ENCODE data around the gene MED22.
A peak's percentile ranks its signal among the peaks of the same experiment; 100 is the strongest.
"Not testable (repeated sequence)": the region's sequence is repeated elsewhere in the genome, so short reads cannot be mapped to it uniquely, and the experiment has no call there.

The MED22 gene

DNA sequence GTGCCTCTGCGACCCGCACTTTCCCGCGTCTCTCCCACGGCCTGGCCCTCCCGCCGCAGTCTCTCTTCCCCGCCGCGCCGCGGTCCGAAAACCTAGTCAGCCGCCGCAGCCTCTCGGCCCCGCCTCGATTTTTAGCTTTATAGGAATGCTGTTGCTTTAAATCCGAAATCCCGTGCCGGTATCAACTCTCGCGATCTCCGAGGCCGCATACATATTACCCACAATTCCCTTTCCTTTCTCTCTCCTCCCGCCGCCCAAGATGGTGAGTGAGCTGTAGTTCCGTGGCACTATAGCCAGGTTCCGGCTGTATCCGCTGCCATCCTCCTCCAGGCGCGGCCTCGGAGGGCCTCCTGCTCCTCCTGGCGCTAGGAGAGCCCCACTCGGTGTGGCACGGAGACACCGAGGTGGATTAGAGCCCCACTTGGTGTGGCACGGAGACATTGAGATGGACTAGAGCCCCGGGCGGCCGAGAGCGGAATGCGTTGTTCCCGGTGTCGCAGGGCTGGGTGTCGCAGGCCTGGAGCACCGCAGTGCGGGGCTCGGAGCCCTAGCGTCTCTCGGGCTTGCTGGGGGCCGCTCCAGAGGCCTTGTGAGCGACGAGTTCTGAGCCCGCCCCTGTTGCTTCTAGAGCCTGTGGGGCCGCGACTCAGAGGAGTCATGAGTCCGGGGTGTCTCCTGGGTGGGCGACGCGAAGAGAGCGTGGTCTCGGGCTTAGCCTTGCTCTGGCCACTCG, at the start of gene MED22, which contains the start of gene RPL7A:
Gene MED22 (minus strand): TSS at position 147 of the 733 bp plus-strand sequence. CDS start 1,469 bp downstream, outside the sequence.
Gene RPL7A (plus strand): TSS at position 234 of the 733 bp plus-strand sequence. CDS start 26 bp downstream, at position 260.
- DNase-seq (ENCODE audit: low read depth in 2 of 2) = peak; percentile 78 to 90

DNA sequence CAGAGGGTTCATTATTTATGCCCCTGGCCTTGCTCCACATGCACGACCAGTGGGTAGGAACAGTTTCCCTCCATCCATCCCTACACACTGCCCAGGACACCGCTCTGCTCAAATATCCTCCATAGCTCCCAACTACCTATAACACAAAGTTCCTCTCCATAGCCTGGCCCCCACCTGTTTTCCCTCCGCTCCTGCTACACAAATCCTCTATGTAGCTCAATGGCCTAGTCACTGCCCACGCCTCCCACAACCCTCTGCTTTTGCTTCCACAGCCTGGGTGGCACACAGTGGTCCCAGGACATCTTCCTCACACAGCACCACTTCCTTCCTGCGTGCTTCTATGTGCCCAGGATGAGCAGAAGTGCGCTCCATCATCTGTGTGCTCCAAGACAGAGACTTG, 49.4 kb upstream of the MED22 start:
- DNase-seq (ENCODE audit: low read depth in 2 of 2) = no peak

DNA sequence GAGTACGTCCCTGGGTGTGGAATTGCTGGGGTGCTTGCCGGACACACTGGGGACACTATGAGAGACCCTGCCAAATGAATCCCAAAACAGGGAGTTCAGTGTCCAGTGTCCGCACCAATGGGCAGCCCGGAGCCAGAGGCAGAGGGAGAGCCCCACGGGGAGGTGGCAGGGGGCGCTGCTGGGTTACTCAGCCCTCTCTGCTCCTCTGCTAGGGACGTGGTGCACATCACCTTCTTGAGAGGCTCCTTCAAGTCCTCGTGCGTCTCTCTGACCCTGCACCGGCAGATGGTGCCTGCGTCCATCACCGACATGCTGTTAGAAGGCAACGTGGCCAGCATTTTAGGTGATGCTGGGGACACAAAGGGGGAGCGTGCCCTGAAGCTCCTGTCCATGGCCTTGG, 49.0 kb upstream of the MED22 start:
- no peak for DNase-seq (ENCODE audit: low read depth in 2 of 2)

DNA sequence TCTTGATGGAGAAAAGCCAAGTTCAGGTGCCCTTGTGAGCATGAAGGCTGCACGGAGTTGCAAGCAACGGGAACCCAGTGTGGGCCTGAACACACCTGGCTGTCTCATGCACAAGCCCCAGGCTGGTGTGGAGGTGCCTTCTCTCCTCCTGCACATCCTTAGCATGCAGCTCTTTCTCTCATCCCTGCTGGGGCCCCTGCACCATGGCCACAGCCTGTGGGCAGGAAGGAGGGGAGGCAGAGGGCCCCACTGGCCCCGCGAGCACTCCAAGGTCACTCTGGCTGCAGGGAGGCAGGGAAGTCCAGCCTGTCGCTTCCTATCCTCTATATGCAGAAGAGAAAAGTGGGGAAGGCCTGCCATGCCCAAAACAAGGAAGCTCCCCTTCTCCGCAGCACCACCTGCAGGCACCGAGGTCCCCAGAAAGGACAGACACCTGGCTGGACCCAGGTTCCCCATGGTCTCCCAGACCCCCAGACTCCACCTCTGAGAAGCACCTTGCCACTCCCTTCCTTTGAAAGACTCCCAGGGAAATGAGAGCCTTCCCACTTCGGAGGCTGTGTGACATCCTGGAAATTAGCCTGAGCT, 46.8 kb upstream of the MED22 start:
- DNase-seq (ENCODE audit: low read depth in 2 of 2) = no peak

DNA sequence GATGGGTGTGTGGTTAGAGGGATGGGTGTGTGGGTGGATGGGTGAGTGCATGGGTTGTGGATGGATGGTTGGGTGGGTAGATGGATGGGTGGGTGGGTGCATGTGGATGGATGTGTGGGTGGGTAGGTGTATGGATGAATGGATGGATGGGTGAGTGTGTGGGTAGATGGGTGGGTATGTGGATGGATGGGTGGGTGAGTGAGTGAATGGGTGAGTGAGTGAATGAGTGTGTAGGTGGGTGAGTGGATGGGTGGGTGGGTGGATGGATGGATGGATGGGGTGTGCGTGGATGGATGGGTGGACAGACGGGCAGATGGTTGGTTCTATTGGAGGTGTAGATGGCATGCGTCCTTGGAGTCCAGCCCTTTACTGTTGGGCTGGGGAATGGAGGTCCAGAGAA, 45.5 kb upstream of the MED22 start:
- no peak for DNase-seq (ENCODE audit: low read depth in 2 of 2)

DNA sequence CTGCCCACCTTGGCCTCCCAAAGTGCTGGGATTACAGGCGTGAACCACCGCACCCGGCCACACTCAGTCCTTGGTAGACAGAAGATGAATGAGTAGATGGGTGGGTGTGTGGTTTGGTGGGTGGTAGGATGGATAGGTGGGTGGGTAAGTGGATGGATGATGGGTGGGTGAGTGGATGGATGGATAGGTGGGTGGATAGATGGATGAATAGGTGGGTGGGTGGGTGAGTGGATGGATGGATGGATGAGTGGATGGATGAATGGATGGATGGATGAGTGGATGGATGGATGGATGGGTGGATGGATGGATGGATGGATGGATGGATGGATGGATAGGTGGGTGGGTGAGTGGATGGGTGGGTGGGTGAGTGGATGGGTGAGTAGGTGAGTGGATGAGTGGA, 44.4 kb upstream of the MED22 start:
- not testable (repeated sequence) for DNase-seq (ENCODE audit: low read depth in 2 of 2)

DNA sequence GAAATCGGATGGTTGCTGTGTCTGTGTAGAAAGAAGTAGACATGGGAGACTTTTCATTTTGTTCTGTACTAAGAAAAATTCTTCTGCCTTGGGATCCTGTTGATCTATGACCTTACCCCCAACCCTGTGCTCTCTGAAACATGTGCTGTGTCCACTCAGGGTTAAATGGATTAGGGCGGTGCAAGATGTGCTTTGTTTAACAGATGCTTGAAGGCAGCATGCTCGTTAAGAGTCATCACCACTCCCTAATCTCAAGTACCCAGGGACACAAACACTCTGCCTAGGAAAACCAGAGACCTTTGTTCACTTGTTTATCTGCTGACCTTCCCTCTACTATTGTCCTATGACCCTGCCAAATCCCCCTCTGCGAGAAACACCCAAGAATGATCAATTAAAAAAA, 43.5 kb upstream of the MED22 start:
- not testable (repeated sequence) for DNase-seq (ENCODE audit: low read depth in 2 of 2)

DNA sequence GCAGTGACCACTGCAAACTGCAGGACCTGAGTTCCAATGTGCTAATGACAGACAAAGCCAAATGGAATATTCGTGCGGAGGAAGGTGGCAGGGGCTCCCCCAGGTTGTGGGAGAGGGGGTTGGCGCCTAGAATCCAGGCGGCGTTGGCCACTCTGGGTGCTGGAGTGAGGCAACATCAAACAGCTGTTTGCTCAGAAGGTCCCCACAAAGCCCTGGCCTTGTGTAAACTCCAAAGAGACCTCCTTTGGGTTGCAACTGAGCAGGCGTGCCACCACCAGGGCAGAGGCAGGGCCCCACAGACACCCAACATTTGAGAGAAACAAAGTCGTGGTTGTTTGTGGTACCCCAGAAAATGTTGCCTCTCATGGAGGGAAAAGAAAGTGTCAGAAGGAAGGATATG, 42.8 kb upstream of the MED22 start:
- DNase-seq (ENCODE audit: low read depth in 2 of 2) = no peak

DNA sequence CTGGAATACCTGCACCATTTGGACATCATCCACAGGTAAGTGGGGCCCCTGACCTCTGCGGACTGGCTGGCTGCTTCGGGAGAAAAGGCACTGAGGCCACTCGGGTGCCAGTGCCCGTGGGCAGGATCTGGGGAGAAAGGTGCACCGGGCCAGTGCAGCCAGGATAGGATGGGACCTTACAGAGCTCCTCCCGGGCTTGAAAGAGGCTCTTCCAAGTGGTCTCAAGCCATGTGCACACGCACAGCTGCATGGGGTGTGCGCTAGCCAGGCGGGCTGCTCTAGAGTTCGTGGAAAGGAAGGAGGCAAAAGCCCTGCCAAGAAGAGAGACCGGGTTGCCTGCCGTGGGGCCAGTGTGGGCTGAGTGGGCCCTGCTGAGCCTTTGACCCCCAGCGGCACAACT, 41.6 kb upstream of the MED22 start:
- no peak for DNase-seq (ENCODE audit: low read depth in 2 of 2)

DNA sequence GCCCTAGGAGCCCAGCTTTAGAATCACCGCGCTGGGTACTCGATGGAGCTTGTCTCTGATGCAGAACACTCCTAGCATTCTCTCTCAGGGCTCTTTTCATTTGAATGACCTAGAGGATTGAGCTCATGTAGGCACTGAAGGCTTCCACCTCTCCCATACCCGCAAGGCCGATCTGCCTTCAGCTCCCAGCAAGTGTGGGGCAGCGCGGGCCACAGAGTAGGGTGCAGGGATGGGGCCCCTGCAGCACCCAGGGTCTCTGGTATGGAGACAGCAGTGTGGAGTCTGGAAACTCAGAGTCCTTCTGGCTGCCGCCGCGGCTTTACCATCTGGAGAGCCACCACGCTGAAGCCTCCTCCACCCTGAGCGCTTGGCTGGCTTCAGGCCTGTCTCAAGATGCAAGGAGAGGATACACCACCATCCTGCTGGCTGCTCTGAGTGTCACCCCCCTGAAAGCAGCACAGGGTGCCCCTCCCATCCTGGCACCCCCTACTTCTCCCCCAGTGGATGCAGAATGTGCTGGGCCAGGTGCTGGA, 41.2 kb upstream of the MED22 start:
- no peak for DNase-seq (ENCODE audit: low read depth in 2 of 2)

DNA sequence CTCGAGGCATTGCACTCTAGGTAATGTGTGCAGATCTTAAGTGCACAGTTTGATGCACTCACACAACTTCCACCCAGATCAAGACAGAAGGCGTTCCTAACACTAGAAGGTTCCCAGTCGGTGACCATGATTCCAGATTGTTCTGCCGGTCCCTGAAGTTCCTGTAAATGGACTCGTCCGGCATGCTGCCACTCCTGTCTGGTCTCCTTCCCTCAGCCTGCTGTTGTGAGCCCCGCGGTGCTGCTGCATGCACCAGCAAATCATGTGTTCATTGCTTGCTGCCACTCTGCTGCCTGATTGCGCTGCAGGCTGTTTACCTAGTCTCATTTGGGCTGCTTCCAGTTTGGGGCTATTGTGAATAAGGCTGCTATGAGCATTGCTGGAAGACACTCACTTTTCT, 39.7 kb upstream of the MED22 start:
- no peak for DNase-seq (ENCODE audit: low read depth in 2 of 2)

DNA sequence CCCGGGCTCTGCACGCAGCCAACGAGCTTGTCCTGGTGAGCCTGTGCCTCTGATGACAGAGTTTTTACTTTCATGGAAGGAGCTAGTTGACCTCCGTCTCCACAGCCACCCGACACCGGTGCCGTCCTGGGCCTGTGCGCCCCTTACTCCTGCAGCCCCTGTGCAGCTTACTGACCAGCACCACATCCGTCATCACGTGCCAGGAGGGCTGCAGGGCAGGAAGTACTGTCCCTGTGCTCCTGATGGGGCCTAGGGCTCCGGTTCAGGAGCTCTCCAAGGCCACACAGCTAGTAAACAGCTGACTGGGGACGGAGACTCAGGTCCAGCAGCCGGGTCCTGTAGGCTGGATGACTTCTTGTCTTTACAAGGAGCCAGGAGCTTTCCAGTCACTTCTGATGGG, 38.4 kb upstream of the MED22 start:
- DNase-seq (ENCODE audit: low read depth in 2 of 2) = no peak

DNA sequence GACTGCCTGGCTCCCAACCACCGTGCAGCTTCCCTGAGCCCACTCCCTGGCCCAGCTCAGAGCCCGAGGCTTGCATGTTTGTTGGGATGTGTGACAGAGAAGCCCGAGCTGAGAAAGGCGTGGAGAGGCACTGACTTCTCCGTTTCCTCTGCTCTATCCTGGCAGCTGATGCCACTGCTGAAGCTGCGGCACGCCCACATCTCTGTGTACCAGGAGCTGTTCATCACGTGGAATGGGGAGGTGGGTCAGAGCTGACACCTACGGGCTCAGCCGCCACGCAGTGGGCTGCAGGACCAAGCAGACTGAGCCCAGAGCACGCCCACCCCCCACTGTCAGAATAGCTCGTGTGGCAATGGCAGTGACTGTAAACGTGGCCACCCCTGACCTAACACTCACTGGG, 37.5 kb upstream of the MED22 start:
- DNase-seq (ENCODE audit: low read depth in 2 of 2) = no peak

DNA sequence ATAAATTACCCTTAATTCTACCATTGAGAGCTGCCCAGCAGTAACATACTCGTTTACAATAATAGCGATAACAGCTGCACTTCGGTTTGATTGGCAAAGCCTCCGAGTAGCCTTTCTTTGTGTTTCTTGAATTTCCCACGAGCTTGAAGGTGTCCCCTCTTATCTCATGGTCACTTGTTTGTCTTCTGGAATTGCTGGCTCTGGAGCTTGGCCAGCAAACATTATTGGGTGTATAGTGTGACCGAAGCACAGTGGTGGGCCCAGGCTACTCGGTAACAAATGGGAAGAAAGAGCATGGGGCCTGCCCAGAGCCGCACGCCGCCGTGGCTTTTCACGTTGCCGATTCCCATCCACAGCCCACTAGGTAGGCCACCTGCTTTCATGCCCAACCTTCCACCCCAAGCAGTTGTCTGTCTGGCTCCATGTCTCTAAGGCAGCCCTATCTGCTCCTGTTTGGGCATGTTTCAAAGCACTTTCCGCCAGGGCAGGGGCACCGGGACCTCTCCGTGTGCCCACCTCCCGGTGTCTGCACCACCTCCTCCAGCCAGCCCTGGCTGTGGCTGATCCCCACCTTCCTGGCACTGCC, 36.9 kb upstream of the MED22 start:
- no peak for DNase-seq (ENCODE audit: low read depth in 2 of 2)

DNA sequence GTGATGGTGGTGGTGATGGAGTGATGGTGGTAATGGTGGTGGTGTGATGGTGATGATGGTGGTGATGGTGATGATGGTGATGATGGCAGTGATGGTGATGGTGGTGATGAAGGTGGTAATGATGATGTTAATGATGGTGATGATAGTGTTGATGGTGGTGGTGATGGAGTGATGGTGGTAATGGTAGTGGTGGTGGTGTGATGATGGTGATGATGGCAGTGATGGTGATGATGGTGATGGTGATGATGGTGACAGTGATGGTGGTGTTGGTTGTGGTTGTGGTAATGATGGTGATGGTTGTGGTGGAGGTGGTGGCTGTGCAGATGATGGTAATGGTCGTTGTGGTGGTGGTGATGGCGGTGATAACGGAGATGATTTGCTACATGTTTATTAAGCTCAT, 35.5 kb upstream of the MED22 start:
- no peak for DNase-seq (ENCODE audit: low read depth in 2 of 2)

DNA sequence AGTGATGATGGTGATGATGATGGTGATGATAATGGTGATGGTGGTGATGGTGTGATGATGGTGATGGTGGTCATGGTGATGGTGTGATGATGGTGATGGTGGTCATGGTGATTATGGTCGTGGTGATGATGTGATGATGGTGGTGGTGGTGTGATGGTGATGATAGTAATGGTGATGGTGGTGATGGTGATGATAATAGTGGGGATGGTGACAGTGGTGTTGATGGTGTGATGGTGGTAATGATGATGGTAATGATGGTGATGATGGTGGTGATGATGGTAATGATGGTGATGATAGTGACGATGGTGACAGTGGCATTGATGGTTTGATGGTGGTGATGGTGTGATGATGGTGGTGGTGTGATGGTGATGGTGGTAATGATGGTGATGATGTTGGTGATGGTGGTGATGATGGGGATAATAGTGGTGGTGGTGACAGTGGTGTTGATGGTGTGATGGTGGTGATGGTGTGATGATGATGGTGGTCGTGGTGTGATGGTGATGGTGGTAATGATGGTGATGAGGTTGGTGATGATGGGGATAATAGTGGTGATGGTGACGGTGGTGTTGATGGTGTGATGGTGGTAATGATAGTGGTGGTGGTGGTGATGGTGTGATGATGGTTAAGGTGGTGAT, 34.7 kb upstream of the MED22 start:
- no peak for DNase-seq (ENCODE audit: low read depth in 2 of 2)

DNA sequence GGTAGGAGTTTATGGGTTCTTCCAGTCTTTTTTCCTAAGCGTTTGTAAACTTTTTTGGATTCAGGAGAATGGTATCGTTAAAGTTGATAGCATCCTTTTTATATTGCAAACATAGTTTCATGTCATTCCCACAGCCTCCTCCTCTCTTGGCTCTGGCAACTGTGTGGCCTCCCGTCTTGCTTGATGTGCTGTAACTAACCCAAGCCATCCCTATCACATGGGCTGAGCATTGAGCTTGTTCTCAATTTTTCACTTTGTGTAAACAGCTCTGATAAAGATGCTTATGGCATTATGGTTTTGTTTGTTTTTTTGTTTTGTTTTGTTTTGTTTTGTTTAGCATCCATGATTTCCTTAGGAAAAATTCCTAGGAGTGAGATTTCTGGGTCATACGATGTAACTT, 32.8 kb upstream of the MED22 start:
- DNase-seq (ENCODE audit: low read depth in 2 of 2) = no peak

DNA sequence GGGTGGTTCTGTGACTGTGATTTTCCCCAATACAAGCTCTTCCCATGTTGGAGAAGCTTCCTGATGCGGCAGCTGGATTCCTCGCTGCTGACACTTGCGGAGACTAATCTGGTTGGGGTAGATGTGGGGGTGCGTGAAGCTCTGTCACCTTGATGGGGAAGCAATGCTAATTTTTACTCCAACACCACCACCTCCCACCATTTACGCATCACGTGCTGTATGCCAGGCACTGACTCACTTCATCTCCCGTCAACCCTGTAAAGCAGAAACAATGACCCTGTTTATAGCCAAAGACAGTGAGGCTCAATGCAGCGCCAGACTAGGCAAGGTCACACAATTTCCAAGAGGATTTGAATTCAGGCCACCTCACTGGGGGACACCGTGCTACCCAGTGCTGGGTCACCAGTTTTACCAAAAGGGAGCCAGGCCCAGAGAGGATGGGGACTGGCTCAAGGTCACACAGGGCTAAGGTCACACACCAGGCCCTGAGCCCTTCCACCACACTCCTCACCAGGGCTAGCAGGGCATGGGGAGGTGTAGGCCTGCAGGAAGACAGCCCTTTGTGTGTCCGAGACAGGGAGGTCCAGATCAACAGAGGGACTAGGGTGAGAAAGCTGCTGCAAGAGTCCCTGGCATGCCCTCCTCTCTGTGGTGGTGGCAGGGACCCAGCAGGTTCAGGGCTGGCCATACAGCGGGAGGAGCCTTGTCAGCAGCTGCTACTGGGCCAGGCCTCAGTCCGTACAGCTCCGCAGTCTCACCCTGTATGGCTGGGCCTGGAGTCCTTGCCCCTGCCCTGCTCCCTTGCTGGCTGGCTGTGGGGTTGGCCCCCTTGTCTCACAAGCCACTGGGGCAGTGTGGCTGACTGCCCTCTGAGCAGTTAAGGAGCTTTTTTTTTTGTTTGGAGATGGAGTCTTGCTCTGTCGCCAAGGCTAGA, 31.5 kb upstream of the MED22 start:
- DNase-seq (ENCODE audit: low read depth in 2 of 2) = no peak

DNA sequence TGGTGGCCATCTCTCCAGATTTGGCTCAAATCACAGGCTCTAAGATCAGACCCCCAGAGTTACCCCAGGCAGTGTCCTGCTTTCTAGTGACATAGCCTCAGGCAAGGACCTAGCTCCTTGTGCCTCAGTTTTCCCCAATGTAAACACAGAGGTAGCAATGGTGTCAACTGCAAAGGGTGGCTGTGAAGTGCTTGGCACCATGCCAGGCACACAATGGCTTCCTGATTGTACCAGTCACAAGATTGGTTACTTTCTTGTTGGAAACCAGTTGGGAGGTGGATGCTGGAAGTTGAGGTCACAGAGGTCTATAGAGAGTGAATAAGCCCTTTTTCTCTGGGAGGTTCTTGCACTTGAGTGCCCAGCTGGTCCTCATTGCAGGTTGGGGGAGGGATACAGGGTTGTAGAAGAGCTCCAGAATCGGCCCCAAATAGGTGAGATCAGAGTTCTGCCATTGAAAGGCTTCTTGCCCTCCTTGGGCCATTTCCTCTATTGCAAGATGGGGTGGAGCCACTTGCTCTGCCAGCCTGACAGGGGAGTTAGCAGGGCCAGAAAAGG, 30.6 kb upstream of the MED22 start:
- no peak for DNase-seq (ENCODE audit: low read depth in 2 of 2)

DNA sequence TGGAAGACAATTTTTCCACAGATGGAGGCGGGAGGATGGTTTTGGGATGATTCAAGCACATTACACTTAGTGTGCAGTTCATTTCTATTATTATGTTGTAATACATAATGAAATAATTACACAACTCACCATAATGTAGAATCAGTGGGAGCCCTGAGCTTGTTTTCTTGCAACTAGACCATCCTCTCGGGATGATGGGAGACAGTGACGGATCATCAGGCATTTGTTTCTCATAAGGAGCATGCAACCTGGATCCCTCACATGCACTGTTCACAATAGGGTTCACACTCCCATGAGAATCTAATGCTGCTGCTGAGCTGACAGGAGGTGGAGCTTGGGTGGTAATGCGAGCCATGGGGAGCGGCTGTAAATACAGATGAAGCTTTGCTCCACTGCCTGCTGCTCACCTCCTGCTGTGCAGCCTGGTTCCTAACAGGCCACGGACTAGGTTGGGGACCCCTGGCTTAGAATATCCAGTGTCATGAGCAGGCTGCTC, 29.8 kb upstream of the MED22 start:
- DNase-seq (ENCODE audit: low read depth in 2 of 2) = no peak

DNA sequence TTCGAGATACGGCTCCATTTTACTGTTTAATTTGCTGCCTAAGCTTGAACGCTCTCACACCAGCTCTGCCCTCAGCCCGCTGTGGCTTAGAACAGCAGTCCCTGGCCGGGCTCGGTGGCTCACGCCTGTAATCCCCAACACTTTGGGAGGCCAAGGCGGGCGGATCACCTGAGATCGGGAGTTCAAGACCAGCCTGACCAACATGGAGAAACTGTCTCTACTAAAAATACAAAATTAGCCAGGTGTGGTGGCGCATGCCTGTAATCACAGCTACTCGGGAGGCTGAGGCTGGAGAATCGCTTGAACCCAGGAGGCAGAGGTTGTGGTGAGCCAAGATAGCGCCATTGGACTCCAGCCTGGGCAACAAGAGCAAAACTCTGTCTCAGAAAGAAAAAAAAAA, 29.3 kb upstream of the MED22 start:
- not testable (repeated sequence) for DNase-seq (ENCODE audit: low read depth in 2 of 2)
